NT2/D1 (cell line): ENCODE results near the gene KRTAP4-3.
"Not testable (repeated sequence)": the region's sequence is repeated elsewhere in the genome, so short reads cannot be mapped to it uniquely, and the experiment has no call there.

ENCODE experiments used
- SUZ12 ChIP-seq: IDR thresholded peaks from 2 replicates; pipeline ENCODE4 v1.6.1; 2011; ENCODE audit not compliant: insufficient read length, insufficient read depth; ENCODE audit errors: extremely low read depth
- YY1 ChIP-seq: IDR thresholded peaks from 2 replicates; pipeline ENCODE4 v1.6.1; 2011; ENCODE audit not compliant: insufficient read length, insufficient read depth
- ZNF274 ChIP-seq: IDR thresholded peaks from 2 replicates; pipeline ENCODE4 v1.6.1; 2011; ENCODE audit warnings: mild to moderate bottlenecking, low read depth, low read length

- TF ChIP-seq SUZ12, YY1, ZNF274: not testable (repeated sequence)
These were observed 21.9 kb upstream of the KRTAP4-3 start, which contains the start of gene KRTAP9-1 for GRCh38 chr17:41189837-41190318.
